Measurements from ENCODE around the gene BEAN1. TPM values are rescaled to one million over a fixed set of nuclear protein-coding genes. Genes with fewer than 3 reads are reported as not detected.

BEAN1 gene
- total and polyA plus RNA-seq, 10 donors: 0.21 to 0.68 (median 0.42) TPM; not detected in 3

DNA sequence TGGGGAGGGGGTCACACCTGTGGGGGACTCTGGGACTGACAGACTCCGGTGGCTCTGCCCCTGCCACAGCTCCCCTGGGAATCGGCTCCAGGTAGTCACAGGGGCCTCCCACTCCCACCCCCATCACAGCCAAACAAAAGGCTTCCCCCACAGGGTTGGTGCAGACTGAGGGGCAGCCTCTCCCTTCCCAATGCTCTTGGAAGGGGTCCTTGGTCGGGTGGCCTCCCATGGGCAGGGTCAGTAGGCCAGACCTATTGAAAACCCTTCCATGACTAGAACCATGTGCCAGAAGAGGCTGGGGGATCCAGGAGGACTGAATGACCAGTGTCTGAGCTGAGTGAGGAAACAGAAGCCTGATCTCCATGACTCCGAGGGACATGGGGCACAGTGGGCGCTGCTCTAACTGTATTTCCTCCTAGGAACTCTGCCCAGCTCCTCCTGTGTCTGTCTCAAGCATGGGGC lies 94.2 kb downstream of the BEAN1 start:
- Histone ChIP-seq H3K4me3 (peak overlapping the region in 1 of 8 donors; percentile 56), H3K27ac (peak overlapping the region; percentile 73 to 99 (median 96)), H3K4me1 (peaks cover 89 to 100% (median 100%) of the 10 kb centered on the region in 6 donors), H3K9me3 (no peaks in the 10 kb centered on the region), H3K36me3 (peaks cover 0 to 10% (median 0%) of the 10 kb centered on the region in 6 donors), H3K27me3 (replicated peaks in 1 of 7) (no peaks in the 10 kb centered on the region)
- 62 to 86% (median 72%) methylated on average over 4 to 5 of the region's 5 CpGs for WGBS, 5 donors
- no peak for DNase-seq
- intact Hi-C loops (cut with DNase I; ENCODE audit: low total_unique reads): no loop called here
- TF ChIP-seq POLR2AphosphoS5 (IDR thresholded peaks at IDR 0.05): no peak
- TF ChIP-seq, protein P1, sequence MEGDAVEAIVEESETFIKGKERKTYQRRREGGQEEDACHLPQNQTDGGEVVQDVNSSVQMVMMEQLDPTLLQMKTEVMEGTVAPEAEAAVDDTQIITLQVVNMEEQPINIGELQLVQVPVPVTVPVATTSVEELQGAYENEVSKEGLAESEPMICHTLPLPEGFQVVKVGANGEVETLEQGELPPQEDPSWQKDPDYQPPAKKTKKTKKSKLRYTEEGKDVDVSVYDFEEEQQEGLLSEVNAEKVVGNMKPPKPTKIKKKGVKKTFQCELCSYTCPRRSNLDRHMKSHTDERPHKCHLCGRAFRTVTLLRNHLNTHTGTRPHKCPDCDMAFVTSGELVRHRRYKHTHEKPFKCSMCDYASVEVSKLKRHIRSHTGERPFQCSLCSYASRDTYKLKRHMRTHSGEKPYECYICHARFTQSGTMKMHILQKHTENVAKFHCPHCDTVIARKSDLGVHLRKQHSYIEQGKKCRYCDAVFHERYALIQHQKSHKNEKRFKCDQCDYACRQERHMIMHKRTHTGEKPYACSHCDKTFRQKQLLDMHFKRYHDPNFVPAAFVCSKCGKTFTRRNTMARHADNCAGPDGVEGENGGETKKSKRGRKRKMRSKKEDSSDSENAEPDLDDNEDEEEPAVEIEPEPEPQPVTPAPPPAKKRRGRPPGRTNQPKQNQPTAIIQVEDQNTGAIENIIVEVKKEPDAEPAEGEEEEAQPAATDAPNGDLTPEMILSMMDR (IDR thresholded peaks at IDR 0.05 in 8 of 11, conservative IDR thresholded peaks at IDR 0.05 in 3 of 11): no peak
- TF ChIP-seq POLR2A (IDR thresholded peaks at IDR 0.05): no peak

GRCh38 chr16:66521951-66522771 lies 95.1 kb downstream of the BEAN1 start:
- no peaks in the 10 kb centered on the region for H3K27me3 ChIP-seq (replicated peaks in 1 of 7)
- peak; percentile 93 for DNase-seq
- peak; percentile 56 to 82 (median 64) for TF ChIP-seq POLR2AphosphoS5 (IDR thresholded peaks at IDR 0.05)
- no peak for TF ChIP-seq POLR2A (IDR thresholded peaks at IDR 0.05)
- TF ChIP-seq, protein P1 (IDR thresholded peaks at IDR 0.05 in 8 of 11, conservative IDR thresholded peaks at IDR 0.05 in 3 of 11): no peak
- WGBS, 5 donors: 32 to 49% (median 42%) methylated on average over 17 of the region's 17 CpGs
- H3K27ac ChIP-seq: peak overlapping the region; percentile 73 to 99 (median 96)
- peaks cover 82 to 100% (median 96%) of the 10 kb centered on the region in 6 donors for H3K4me1 ChIP-seq
- peaks cover 0 to 17% (median 0%) of the 10 kb centered on the region in 6 donors for H3K36me3 ChIP-seq
- H3K4me3 ChIP-seq: peak overlapping the region in 1 of 8 donors; percentile 56
- intact Hi-C loops (cut with DNase I; ENCODE audit: low total_unique reads): no loop called here
- no peaks in the 10 kb centered on the region for H3K9me3 ChIP-seq

DNA sequence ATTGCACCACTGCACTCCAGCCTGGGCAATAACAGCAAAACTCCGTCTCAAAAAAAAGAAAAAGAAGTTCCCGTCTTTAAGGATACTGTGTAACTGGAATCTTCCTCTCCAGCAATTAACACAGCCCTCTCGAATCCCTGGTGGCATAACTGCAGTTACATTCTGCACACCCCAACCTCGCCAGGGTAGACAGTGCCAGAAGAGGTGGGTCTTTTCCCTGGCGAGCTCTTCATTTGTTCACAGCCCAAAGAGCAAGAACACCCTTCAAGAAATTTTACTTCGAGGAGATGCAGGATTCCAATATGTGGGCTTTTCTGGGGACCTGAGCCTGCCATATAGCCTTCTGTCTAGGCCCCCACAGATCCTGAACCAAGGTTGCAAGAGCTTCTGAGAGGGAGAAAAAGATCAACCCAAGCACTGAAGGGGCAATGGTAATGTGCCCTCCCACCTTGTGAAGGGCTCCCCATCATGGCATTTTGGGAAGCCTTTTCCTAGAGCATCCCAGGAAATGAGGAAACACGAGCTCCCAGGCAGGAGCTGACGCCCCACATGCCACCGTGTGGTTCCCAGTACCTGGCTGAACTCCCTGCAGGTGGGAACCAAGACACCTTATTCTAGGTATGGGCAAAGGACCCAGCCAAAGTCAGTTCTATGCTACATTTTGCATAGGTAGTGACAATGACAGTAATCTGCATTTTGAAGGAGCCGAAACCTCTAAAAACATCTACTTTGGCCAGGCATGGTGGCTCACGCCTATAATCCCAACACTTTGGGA lies 95.9 kb downstream of the BEAN1 start:
- Histone ChIP-seq H3K27ac (peak overlapping the region; percentile 73 to 99 (median 96)), H3K4me1 (peaks cover 74 to 100% (median 88%) of the 10 kb centered on the region in 6 donors), H3K27me3 (replicated peaks in 1 of 7) (no peaks in the 10 kb centered on the region), H3K36me3 (peaks cover 0 to 25% (median 4%) of the 10 kb centered on the region in 6 donors), H3K4me3 (peak overlapping the region in 1 of 8 donors; percentile 56), H3K9me3 (no peaks in the 10 kb centered on the region)
- TF ChIP-seq POLR2AphosphoS5 (IDR thresholded peaks at IDR 0.05): no peak
- no peak for TF ChIP-seq POLR2A (IDR thresholded peaks at IDR 0.05)
- TF ChIP-seq, protein P1 (IDR thresholded peaks at IDR 0.05 in 8 of 11, conservative IDR thresholded peaks at IDR 0.05 in 3 of 11): no peak
- intact Hi-C loops (cut with DNase I; ENCODE audit: low total_unique reads): no loop called here
- WGBS, 5 donors: 59 to 80% (median 67%) methylated on average over 11 of the region's 11 CpGs
- DNase-seq: no peak

Measured in spleen (tissue), 11 donors.